Endothelial cell of umbilical vein (primary cell): ENCODE data around the gene CBLC. TPM values are rescaled to one million over a fixed set of nuclear protein-coding genes. Genes with fewer than 3 reads are reported as not detected.
"Not testable (repeated sequence)": the region's sequence is repeated elsewhere in the genome, so short reads cannot be mapped to it uniquely, and the experiment has no call there.

Source experiments
- BruUV-seq: library from RNA; stranded (reverse); fragments of 400-500 nt; replicated peaks from 2 replicates; lab custom pipeline; 2021; lab: Mats Ljungman, UMichigan
- CTCF ChIA-PET: fragments of 300-600, 350-600 bp; sonication (Branson Sonifier 250); formaldehyde crosslinking; loops from one replicate; lab custom pipeline; 2021; ENCODE audit warnings: antibody characterized with exemption, inconsistent platforms; lab: Charles Lee
- POLR2A ChIA-PET: fragments of 300-600, 350-600 bp; sonication (Branson Sonifier 250); formaldehyde crosslinking; loops from one replicate; lab custom pipeline; 2021; ENCODE audit warnings: antibody characterized with exemption, inconsistent platforms; lab: Charles Lee
- DNase-seq: peaks from one replicate; pipeline ENCODE4 v3.0.0-alpha.2; 2011; ENCODE audit warnings: low read depth, low spot score
- FAIRE-seq: peaks from 2 replicates; lab custom pipeline; 2011; peaks lifted over from hg19 to GRCh38; lab: Jason Lieb, UNC
- H2AFZ ChIP-seq: 2 replicates; pipeline ENCODE4 v1.6.0; 2012; ENCODE audit warnings: low read depth, low read length, control low read depth, inconsistent platforms
- H3K27ac ChIP-seq: 2 replicates; pipeline ENCODE4 v1.5.1; 2011; ENCODE audit warnings: low read depth, mild to moderate bottlenecking, control low read depth, low read length, moderate library complexity; ENCODE audit not compliant: insufficient read depth
- H3K27me3 ChIP-seq, 2 experiments: 2 replicates each; pipeline versions ENCODE4 v1.6.0 to v1.6.1; 2011; ENCODE audit warnings: low read length in 2 of 2, mixed read lengths in 1 of 2; ENCODE audit not compliant: control insufficient read depth in 2 of 2, insufficient read depth in 2 of 2
- H3K36me3 ChIP-seq, 2 experiments: 2 replicates in 1 of 2; 3 replicates in 1 of 2; pipeline ENCODE4 v1.5.1; 2011; ENCODE audit warnings: low read length in 2 of 2, mild to moderate bottlenecking in 1 of 2, moderate library complexity in 1 of 2; ENCODE audit not compliant: control insufficient read depth in 2 of 2, insufficient read depth in 2 of 2; ENCODE audit errors: extremely low read depth in 1 of 2
- H3K4me1 ChIP-seq: 3 replicates; pipeline ENCODE4 v1.5.1; 2011; ENCODE audit warnings: mild to moderate bottlenecking, low read length; ENCODE audit not compliant: control insufficient read depth, insufficient read depth; ENCODE audit errors: extremely low read depth
- H3K4me2 ChIP-seq: 2 replicates; pipeline ENCODE4 v1.6.1; 2011; ENCODE audit warnings: low read length, control low read depth, mixed read lengths; ENCODE audit not compliant: insufficient read depth
- H3K4me3 ChIP-seq, 3 experiments: fragments of 200-600 bp in 1 of 3; sonication (generic), shearing (Covaris generic) in 1 of 3; replicated peaks in 1 of 3; 2 replicates each; pipeline ENCODE4 v1.5.1; 2011 to 2016; ENCODE audit warnings: control low read depth in 3 of 3, low read length in 3 of 3, mild to moderate bottlenecking in 2 of 3, inconsistent platforms in 1 of 3, low read depth in 1 of 3, moderate library complexity in 1 of 3; ENCODE audit not compliant: insufficient read depth in 1 of 3
- H3K79me2 ChIP-seq: 2 replicates; pipeline ENCODE4 v1.6.0; 2012; ENCODE audit warnings: low read length, inconsistent platforms; ENCODE audit not compliant: control insufficient read depth, insufficient read depth
- H3K9ac ChIP-seq: replicated peaks from 2 replicates; pipeline ENCODE3; 2011; ENCODE audit warnings: low read length, control low read depth; ENCODE audit not compliant: insufficient read depth; ENCODE audit errors: extremely low read depth
- H3K9me1 ChIP-seq: replicated peaks from 3 replicates; pipeline ENCODE4 v1.6.0; 2011; ENCODE audit warnings: mild to moderate bottlenecking, low read length; ENCODE audit not compliant: control insufficient read depth, insufficient read depth; ENCODE audit errors: extremely low read depth
- H3K9me3 ChIP-seq: replicated peaks from 2 replicates; pipeline ENCODE4 v1.5.1; 2012; ENCODE audit warnings: low read length, inconsistent platforms; ENCODE audit not compliant: control insufficient read depth, insufficient read depth
- H4K20me1 ChIP-seq: replicated peaks from 2 replicates; pipeline ENCODE3; 2011; ENCODE audit warnings: mild to moderate bottlenecking, low read length; ENCODE audit not compliant: control insufficient read depth, insufficient read depth; ENCODE audit errors: extremely low read depth
- EZH2 ChIP-seq: IDR thresholded peaks from 2 replicates; pipeline ENCODE4 v1.6.1; 2012; ENCODE audit warnings: borderline replicate concordance, low read depth, mild to moderate bottlenecking, moderate library complexity, low read length, inconsistent platforms; ENCODE audit not compliant: severe bottlenecking
- FOS ChIP-seq: IDR thresholded peaks from 2 replicates; pipeline ENCODE4 v1.6.1; 2011; ENCODE audit warnings: mild to moderate bottlenecking, low read length, moderate library complexity, borderline replicate concordance; ENCODE audit not compliant: insufficient read depth
- MAX ChIP-seq: IDR thresholded peaks from 2 replicates; pipeline ENCODE4 v1.6.1; 2011; ENCODE audit not compliant: insufficient read depth, insufficient read length
- MYC ChIP-seq: IDR thresholded peaks from one replicate; pipeline ENCODE4 v1.6.1; 2011; ENCODE audit warnings: mild to moderate bottlenecking, low read depth, low read length
- POLR2AphosphoS5 ChIP-seq: IDR thresholded peaks from 2 replicates; pipeline ENCODE4 v1.6.1; 2012; ENCODE audit warnings: low read depth, mild to moderate bottlenecking, control low read depth, low read length, moderate library complexity; ENCODE audit not compliant: insufficient read depth
- dilution Hi-C: fragments of 300-500 bp; cut with MboI; formaldehyde crosslinking; loops from one replicate; pipeline ENCODE4 v1.15.0; 2019; ENCODE audit warnings: low sequenced_read_pairs; ENCODE audit not compliant: extremely low pct_ligation_motif_present
- intact Hi-C: fragments of 100-400 bp; cut with micrococcal nuclease; formaldehyde crosslinking; loops from one replicate; pipeline ENCODE4 v1.10.0; 2022
- polyA plus RNA-seq, 4 experiments: library from polyadenylated mRNA; depleted of rRNA in 3 of 4; stranded (reverse) in 3 of 4; unstranded in 1 of 4; fragments of >200 nt; gene quantifications; 2 replicates each; pipeline versions ENCODE4 v1.2.1 to v1.2.3, GENCODE V29; 2011 to 2012; ENCODE audit warnings: missing spikeins in 1 of 4
- total RNA-seq: library from RNA; stranded (reverse); gene quantifications from 2 replicates; pipeline ENCODE4 v1.2.3, GENCODE V29; 2021

CBLC gene
- total and polyA plus RNA-seq, 2 donors (not counting 3 experiments of a cell fraction or from before 2014, with no cell fraction given): 0.04 TPM; not detected in 1

- no peak overlapping the region for H3K4me2 ChIP-seq
- H3K36me3 ChIP-seq: no peaks in the 10 kb centered on the region
- peaks cover 3% of the 10 kb centered on the region for H3K4me1 ChIP-seq
- no peak overlapping the region for H3K4me3 ChIP-seq
- no peaks in the 10 kb centered on the region for H3K9me3 ChIP-seq
- intact Hi-C loops (no loop called here), dilution Hi-C loops (no loop called here)
- no peak overlapping the region for H3K9ac ChIP-seq
- DNase-seq: no peak
- no TSS peak for BruUV-seq
- H2AFZ ChIP-seq: no peak overlapping the region
- ChIA-PET CTCF (interaction anchor here (0.6 to 1.5 kb wide), 7 partner anchors 10 to 253 kb away, joined by 3 to 8 read pairs (median 4); partner anchors contain the start of gene BCAM), POLR2A (no interaction called here)
- H3K79me2 ChIP-seq: no peaks in the 10 kb centered on the region
- TF ChIP-seq MAX: no peak
- TF ChIP-seq FOS: no peak
- no peak for TF ChIP-seq MYC
- TF ChIP-seq POLR2AphosphoS5: no peak
- no peak overlapping the region for H3K27ac ChIP-seq
- no peak for FAIRE-seq
- no peaks in the 10 kb centered on the region for H4K20me1 ChIP-seq
- no peaks in the 10 kb centered on the region for H3K9me1 ChIP-seq
- peaks cover 0 to 2% of the 10 kb centered on the region in 2 experiments for H3K27me3 ChIP-seq
These were observed 45.6 kb downstream of the CBLC start for GRCh38 chr19:44823373-44823698.

GRCh38 chr19:44824761-44825160, 47.1 kb downstream of the CBLC start:
- ChIA-PET POLR2A (no interaction called here), CTCF (no interaction called here)
- no TSS peak for BruUV-seq
- Histone ChIP-seq H3K9me3 (no peaks in the 10 kb centered on the region), H3K79me2 (no peaks in the 10 kb centered on the region), H3K4me2 (no peak overlapping the region), H3K9me1 (no peaks in the 10 kb centered on the region), H4K20me1 (no peaks in the 10 kb centered on the region), H3K27me3 (peaks cover 0 to 2% of the 10 kb centered on the region in 2 experiments), H3K36me3 (no peaks in the 10 kb centered on the region), H3K4me3 (no peak overlapping the region), H3K9ac (no peak overlapping the region), H2AFZ (no peak overlapping the region), H3K4me1 (peaks cover 3% of the 10 kb centered on the region), H3K27ac (no peak overlapping the region)
- dilution Hi-C loops: no loop called here
- FAIRE-seq (peak; percentile 8), DNase-seq (peak; percentile 64)
- no peak for TF ChIP-seq EZH2
- intact Hi-C loops: no loop called here

GRCh38 chr19:44832875-44833274, 55.2 kb downstream of the CBLC start:
- H3K9me3 ChIP-seq, H3K36me3 ChIP-seq, H4K20me1 ChIP-seq, H3K4me2 ChIP-seq, POLR2A ChIA-PET, dilution Hi-C loops, H2AFZ ChIP-seq, H3K79me2 ChIP-seq, H3K4me1 ChIP-seq, H3K27me3 ChIP-seq, BruUV-seq, intact Hi-C loops, H3K4me3 ChIP-seq, H3K27ac ChIP-seq, H3K9me1 ChIP-seq, H3K9ac ChIP-seq, DNase-seq, FAIRE-seq: not testable (repeated sequence)
- CTCF ChIA-PET: interaction anchor here (0.6 to 0.8 kb wide), 2 partner anchors 10 to 11 kb away, joined by 3 to 4 read pairs; no protein-coding TSS in a partner anchor
